ENCODE measurements around the gene IL20. TPM values are rescaled to one million over a fixed set of nuclear protein-coding genes. Genes with fewer than 3 reads are reported as not detected.

The IL20 gene
- not detected for polyA plus RNA-seq (2013, experiment 1 of 2)
- polyA plus RNA-seq (2013, experiment 2 of 2), result not detected

- Histone ChIP-seq H3K4me1 (ENCODE audit: control insufficient read depth in 2 of 2, insufficient read depth in 1 of 2, low read depth in 1 of 2, low read length in 2 of 2) (no peaks in the 10 kb centered on the region), H3K27me3 (ENCODE audit: control insufficient read depth in 3 of 3, insufficient read depth in 3 of 3, low read depth in 1 of 3, low read length in 3 of 3) (peaks cover 0 to 3% (median 0%) of the 10 kb centered on the region in 3 experiments), H2BK5ac (ENCODE audit: low read length) (no peak within 1 kb of the TSS), H3K9ac (ENCODE audit: low read depth, low read length, poor library complexity) (no peak within 1 kb of the TSS), H2BK12ac (ENCODE audit: low read length) (no peak within 1 kb of the TSS), H2AK5ac (ENCODE audit: low read depth, low read length) (no peak within 1 kb of the TSS), H3K27ac (replicated peaks; ENCODE audit: low read length) (no peak within 1 kb of the TSS), H3K4ac (ENCODE audit: low read length) (no peak within 1 kb of the TSS), H3K18ac (ENCODE audit: low read length) (no peak within 1 kb of the TSS), H3K9me3 (replicated peaks in 1 of 2; ENCODE audit: control insufficient read depth in 2 of 2, insufficient read depth in 1 of 2, low read depth in 1 of 2, low read length in 2 of 2) (no peaks in the 10 kb centered on the region), H2AFZ (ENCODE audit: low read length) (no peak within 1 kb of the TSS), H2BK15ac (ENCODE audit: low read length) (no peak within 1 kb of the TSS), H4K8ac (ENCODE audit: low read depth, low read length) (no peak within 1 kb of the TSS), H3K79me1 (ENCODE audit: low read depth, low read length) (no peaks in the 10 kb centered on the region), H3K23ac (ENCODE audit: low read depth, low read length, poor library complexity) (no peak within 1 kb of the TSS), H3K4me3 (ENCODE audit: low read length in 2 of 2) (no peak within 1 kb of the TSS), H2BK120ac (ENCODE audit: low read depth, low read length) (no peak within 1 kb of the TSS), H4K91ac (ENCODE audit: low read depth, low read length, poor library complexity) (no peak within 1 kb of the TSS), H3K14ac (ENCODE audit: low read length) (no peak within 1 kb of the TSS), H3K4me2 (ENCODE audit: insufficient read depth, low read length, poor library complexity, severe bottlenecking) (no peak within 1 kb of the TSS), H3K36me3 (replicated peaks in 1 of 2; ENCODE audit: control insufficient read depth in 2 of 2, insufficient read depth in 2 of 2, low read length in 2 of 2) (no peaks in the 10 kb centered on the region)
- peak; percentile 70 for DNase-seq (ENCODE audit: low spot score)
- WGBS, 2 donors (ENCODE audit: extremely low coverage in 2 of 2, insufficient read length in 2 of 2, insufficient replicate concordance in 1 of 2), result no CpG with 5 or more reads among the region's 19 CpGs
These were observed at the start of gene IL20 for GRCh38 chr1:206864939-206865671. Gene IL20, plus strand, starts transcription at chr1:206865623. Its CDS starts 230 bp downstream, at chr1:206865853.

DNA sequence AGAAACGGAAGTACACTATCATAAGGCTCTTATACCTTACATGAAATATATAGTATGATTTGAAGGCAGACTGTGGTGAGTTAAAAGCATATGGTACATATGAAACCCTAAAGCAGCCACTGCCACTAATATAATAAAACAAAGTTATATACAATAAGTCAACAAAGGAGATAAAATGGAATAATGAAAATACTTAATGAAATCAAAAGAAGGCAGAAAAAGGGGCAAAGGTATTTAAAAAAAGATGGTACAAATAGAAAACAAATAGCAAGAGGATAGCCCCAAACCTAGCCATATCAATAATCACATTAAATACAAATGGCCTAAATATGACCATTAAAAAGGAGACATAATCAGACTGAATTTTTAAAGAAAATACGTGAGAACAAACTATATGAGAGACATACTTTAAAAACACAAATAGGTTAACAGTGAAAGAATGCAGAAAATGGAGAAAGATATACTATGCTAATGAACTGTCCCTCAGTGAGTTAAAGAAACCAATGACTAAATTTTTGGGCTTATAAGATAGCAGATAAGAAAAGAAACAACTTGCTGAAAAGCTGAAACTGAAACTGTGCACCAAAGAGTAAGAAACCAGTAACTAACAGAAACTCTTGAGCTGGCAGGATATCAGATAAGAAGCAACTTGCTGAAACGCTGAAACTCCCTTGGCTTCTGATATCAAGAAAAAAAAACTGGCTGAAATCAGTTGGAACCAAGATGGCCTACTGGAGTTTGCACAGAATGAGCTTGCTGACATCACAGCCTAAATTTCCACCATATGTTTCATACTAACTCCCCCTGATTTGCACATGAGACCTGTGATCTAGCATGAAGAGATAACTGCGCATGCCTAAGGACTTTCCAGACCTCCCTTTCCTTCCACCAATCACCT is 48.8 kb upstream of the IL20 start:
- Histone ChIP-seq H2AK5ac (ENCODE audit: low read depth, low read length) (no peak overlapping the region), H3K27ac (replicated peaks; ENCODE audit: low read length) (no peak overlapping the region), H4K8ac (ENCODE audit: low read depth, low read length) (no peak overlapping the region), H3K4ac (ENCODE audit: low read length) (no peak overlapping the region), H3K18ac (ENCODE audit: low read length) (no peak overlapping the region), H2BK15ac (ENCODE audit: low read length) (no peak overlapping the region), H2BK120ac (ENCODE audit: low read depth, low read length) (no peak overlapping the region), H3K9me3 (replicated peaks in 1 of 2; ENCODE audit: control insufficient read depth in 2 of 2, insufficient read depth in 1 of 2, low read depth in 1 of 2, low read length in 2 of 2) (peaks cover 0 to 2% of the 10 kb centered on the region in 2 donors), H4K91ac (ENCODE audit: low read depth, low read length, poor library complexity) (no peak overlapping the region), H3K4me3 (ENCODE audit: low read length in 2 of 2) (no peak overlapping the region), H3K4me1 (ENCODE audit: control insufficient read depth in 2 of 2, insufficient read depth in 1 of 2, low read depth in 1 of 2, low read length in 2 of 2) (peaks cover 0 to 1% of the 10 kb centered on the region in 2 donors), H2AFZ (ENCODE audit: low read length) (no peak overlapping the region), H2BK12ac (ENCODE audit: low read length) (no peak overlapping the region), H3K23ac (ENCODE audit: low read depth, low read length, poor library complexity) (no peak overlapping the region), H3K9ac (ENCODE audit: low read depth, low read length, poor library complexity) (no peak overlapping the region), H3K14ac (ENCODE audit: low read length) (no peak overlapping the region), H3K79me1 (ENCODE audit: low read depth, low read length) (no peaks in the 10 kb centered on the region), H2BK5ac (ENCODE audit: low read length) (no peak overlapping the region), H3K4me2 (ENCODE audit: insufficient read depth, low read length, poor library complexity, severe bottlenecking) (no peak overlapping the region), H3K36me3 (replicated peaks in 1 of 2; ENCODE audit: control insufficient read depth in 2 of 2, insufficient read depth in 2 of 2, low read length in 2 of 2) (no peaks in the 10 kb centered on the region), H3K27me3 (ENCODE audit: control insufficient read depth in 3 of 3, insufficient read depth in 3 of 3, low read depth in 1 of 3, low read length in 3 of 3) (peaks cover 0 to 5% (median 0%) of the 10 kb centered on the region in 3 experiments)
- WGBS, 2 donors (ENCODE audit: extremely low coverage in 2 of 2, insufficient read length in 2 of 2, insufficient replicate concordance in 1 of 2), result no CpG with 5 or more reads among the region's 4 CpGs
- no peak for DNase-seq (ENCODE audit: low spot score)

- no peaks in the 10 kb centered on the region for H3K9me3 ChIP-seq (replicated peaks in 1 of 2; ENCODE audit: control insufficient read depth in 2 of 2, insufficient read depth in 1 of 2, low read depth in 1 of 2, low read length in 2 of 2)
- no CpG with 5 or more reads among the region's 4 CpGs for WGBS, 2 donors (ENCODE audit: extremely low coverage in 2 of 2, insufficient read length in 2 of 2, insufficient replicate concordance in 1 of 2)
- no peak overlapping the region for H2BK120ac ChIP-seq (ENCODE audit: low read depth, low read length)
- H3K79me1 ChIP-seq (ENCODE audit: low read depth, low read length), result no peaks in the 10 kb centered on the region
- H3K27ac ChIP-seq (replicated peaks; ENCODE audit: low read length), result no peak overlapping the region
- peaks cover 0 to 5% (median 0%) of the 10 kb centered on the region in 3 experiments for H3K27me3 ChIP-seq (ENCODE audit: control insufficient read depth in 3 of 3, insufficient read depth in 3 of 3, low read depth in 1 of 3, low read length in 3 of 3)
- H3K4me1 ChIP-seq (ENCODE audit: control insufficient read depth in 2 of 2, insufficient read depth in 1 of 2, low read depth in 1 of 2, low read length in 2 of 2), result peaks cover 0 to 3% of the 10 kb centered on the region in 2 donors
- no peak overlapping the region for H2BK12ac ChIP-seq (ENCODE audit: low read length)
- no peak overlapping the region for H2AFZ ChIP-seq (ENCODE audit: low read length)
- H4K8ac ChIP-seq (ENCODE audit: low read depth, low read length), result no peak overlapping the region
- DNase-seq (ENCODE audit: low spot score), result no peak
- H4K91ac ChIP-seq (ENCODE audit: low read depth, low read length, poor library complexity), result no peak overlapping the region
- H3K18ac ChIP-seq (ENCODE audit: low read length), result no peak overlapping the region
- H3K4ac ChIP-seq (ENCODE audit: low read length), result no peak overlapping the region
- H3K23ac ChIP-seq (ENCODE audit: low read depth, low read length, poor library complexity), result no peak overlapping the region
- H3K36me3 ChIP-seq (replicated peaks in 1 of 2; ENCODE audit: control insufficient read depth in 2 of 2, insufficient read depth in 2 of 2, low read length in 2 of 2), result no peaks in the 10 kb centered on the region
- H2BK5ac ChIP-seq (ENCODE audit: low read length), result no peak overlapping the region
- no peak overlapping the region for H3K4me2 ChIP-seq (ENCODE audit: insufficient read depth, low read length, poor library complexity, severe bottlenecking)
- H2AK5ac ChIP-seq (ENCODE audit: low read depth, low read length), result no peak overlapping the region
- H3K4me3 ChIP-seq (ENCODE audit: low read length in 2 of 2), result no peak overlapping the region
- H2BK15ac ChIP-seq (ENCODE audit: low read length), result no peak overlapping the region
- no peak overlapping the region for H3K14ac ChIP-seq (ENCODE audit: low read length)
- no peak overlapping the region for H3K9ac ChIP-seq (ENCODE audit: low read depth, low read length, poor library complexity)
These were observed 43.9 kb upstream of the IL20 start for GRCh38 chr1:206821493-206821892.

- no peak overlapping the region for H4K8ac ChIP-seq (ENCODE audit: low read depth, low read length)
- H2BK5ac ChIP-seq (ENCODE audit: low read length), result no peak overlapping the region
- H3K27ac ChIP-seq (replicated peaks; ENCODE audit: low read length), result no peak overlapping the region
- H3K23ac ChIP-seq (ENCODE audit: low read depth, low read length, poor library complexity), result no peak overlapping the region
- H3K14ac ChIP-seq (ENCODE audit: low read length), result no peak overlapping the region
- no peak overlapping the region for H2BK15ac ChIP-seq (ENCODE audit: low read length)
- H3K27me3 ChIP-seq (ENCODE audit: control insufficient read depth in 3 of 3, insufficient read depth in 3 of 3, low read depth in 1 of 3, low read length in 3 of 3), result no peaks in the 10 kb centered on the region
- no peak overlapping the region for H3K18ac ChIP-seq (ENCODE audit: low read length)
- no peak for DNase-seq (ENCODE audit: low spot score)
- H3K9ac ChIP-seq (ENCODE audit: low read depth, low read length, poor library complexity), result no peak overlapping the region
- no peak overlapping the region for H3K4me3 ChIP-seq (ENCODE audit: low read length in 2 of 2)
- H2BK120ac ChIP-seq (ENCODE audit: low read depth, low read length), result no peak overlapping the region
- no peak overlapping the region for H2AK5ac ChIP-seq (ENCODE audit: low read depth, low read length)
- H2BK12ac ChIP-seq (ENCODE audit: low read length), result no peak overlapping the region
- H3K4me2 ChIP-seq (ENCODE audit: insufficient read depth, low read length, poor library complexity, severe bottlenecking), result no peak overlapping the region
- H4K91ac ChIP-seq (ENCODE audit: low read depth, low read length, poor library complexity), result no peak overlapping the region
- WGBS, 2 donors (ENCODE audit: extremely low coverage in 2 of 2, insufficient read length in 2 of 2, insufficient replicate concordance in 1 of 2), result no CpG with 5 or more reads among the region's 5 CpGs
- H3K9me3 ChIP-seq (replicated peaks in 1 of 2; ENCODE audit: control insufficient read depth in 2 of 2, insufficient read depth in 1 of 2, low read depth in 1 of 2, low read length in 2 of 2), result no peaks in the 10 kb centered on the region
- no peaks in the 10 kb centered on the region for H3K79me1 ChIP-seq (ENCODE audit: low read depth, low read length)
- H3K36me3 ChIP-seq (replicated peaks in 1 of 2; ENCODE audit: control insufficient read depth in 2 of 2, insufficient read depth in 2 of 2, low read length in 2 of 2), result no peaks in the 10 kb centered on the region
- H2AFZ ChIP-seq (ENCODE audit: low read length), result no peak overlapping the region
- no peak overlapping the region for H3K4ac ChIP-seq (ENCODE audit: low read length)
- peaks cover 2 to 3% of the 10 kb centered on the region in 2 donors for H3K4me1 ChIP-seq (ENCODE audit: control insufficient read depth in 2 of 2, insufficient read depth in 1 of 2, low read depth in 1 of 2, low read length in 2 of 2)
These were observed 41.7 kb upstream of the IL20 start for GRCh38 chr1:206823727-206824126.
